ENCODE results near the gene PLEKHA3.

PLEKHA3 gene

DNA sequence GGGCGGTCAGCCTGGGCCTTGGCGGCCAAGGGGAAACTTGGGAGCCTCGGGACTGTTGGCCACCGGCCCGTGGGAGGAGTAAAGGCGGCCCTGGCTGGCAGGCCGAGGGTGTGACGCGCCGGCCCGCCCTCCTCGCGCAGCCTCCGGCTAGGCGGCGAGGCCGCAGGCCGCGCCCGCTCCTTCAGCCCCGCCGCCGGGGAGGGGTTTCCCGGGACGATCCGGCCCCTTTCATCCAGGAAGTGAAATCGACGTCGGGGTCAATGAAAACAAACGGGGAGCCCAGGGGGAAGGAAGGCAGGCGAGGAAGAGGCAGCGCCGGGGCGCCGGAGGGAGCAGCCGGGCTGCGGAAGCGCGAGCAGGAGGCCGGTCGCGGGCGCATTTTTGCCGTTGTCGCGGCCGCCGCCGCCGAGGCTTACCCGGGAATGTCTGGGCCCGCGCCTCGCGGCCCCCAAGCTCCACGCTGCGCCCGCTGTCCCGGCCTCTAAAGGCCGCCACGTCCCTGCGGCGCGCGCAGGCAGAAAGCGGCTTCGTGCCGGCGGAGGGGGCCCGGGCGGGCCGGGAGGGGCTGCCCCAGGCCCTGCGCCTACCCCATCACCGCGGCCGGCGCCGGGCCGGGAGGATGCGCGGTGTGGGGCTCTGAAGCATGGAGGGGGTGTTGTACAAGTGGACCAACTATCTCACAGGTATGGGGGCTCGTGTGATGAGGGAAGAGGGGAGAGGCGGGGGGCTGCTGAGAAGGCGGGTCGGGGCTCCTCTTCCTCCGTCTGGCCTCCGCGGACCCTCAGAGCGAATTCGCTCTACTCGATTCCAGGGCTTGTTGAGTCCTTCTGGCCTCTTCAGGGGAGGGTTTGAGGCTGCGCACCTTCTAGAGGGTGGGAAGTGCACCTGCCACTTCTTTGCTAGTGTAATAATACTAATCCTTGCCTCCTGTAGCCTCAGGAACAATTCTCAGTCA, at the start of gene PLEKHA3:
Gene PLEKHA3, plus strand, starts transcription at position 231 of the 955 bp plus-strand sequence. Its CDS starts 413 bp downstream, at position 644.
- peak within 1 kb of the TSS; percentile 93 for H3K9ac ChIP-seq (ENCODE audit: low read depth, low read length, poor library complexity, severe bottlenecking)
- peaks cover 71% of the 10 kb centered on the region for H3K79me2 ChIP-seq (ENCODE audit: insufficient read depth, low read length)
- H3K4me2 ChIP-seq (ENCODE audit: low read depth, low read length, poor library complexity, severe bottlenecking): peak within 1 kb of the TSS; percentile 77
- H3K4me3 ChIP-seq (ENCODE audit: low read length, poor library complexity, severe bottlenecking): peak within 1 kb of the TSS; percentile 90
- H4K20me1 ChIP-seq (ENCODE audit: insufficient read depth, low read length, poor library complexity, severe bottlenecking): peaks cover 48% of the 10 kb centered on the region
- no peaks in the 10 kb centered on the region for H3K9me3 ChIP-seq (ENCODE audit: insufficient read depth, low read depth, low read length)
- no peaks in the 10 kb centered on the region for H3K36me3 ChIP-seq (ENCODE audit: insufficient read depth, low read length)
- no peaks in the 10 kb centered on the region for H3K27me3 ChIP-seq (ENCODE audit: insufficient read depth, low read length, poor library complexity, severe bottlenecking)
- H3K4me1 ChIP-seq (ENCODE audit: insufficient read depth, low read length, poor library complexity, severe bottlenecking): peaks cover 62% of the 10 kb centered on the region
- peaks cover 9% of the 10 kb centered on the region; the same call in 1 of the 2 replicates for H3F3A ChIP-seq (ENCODE audit: low read depth)
- TF ChIP-seq CTCF (conservative IDR thresholded peaks at IDR 0.05; ENCODE audit: low read length): no peak
- no peak for TF ChIP-seq EZH2phosphoT487 (IDR thresholded peaks at IDR 0.05; ENCODE audit: borderline replicate concordance)
- H3K9me2 ChIP-seq (replicated peaks; ENCODE audit: low read depth, low read length): no peaks in the 10 kb centered on the region
- H2AFZ ChIP-seq (ENCODE audit: low read length): peak within 1 kb of the TSS; percentile 90

GRCh38 chr2:178436662-178437061, 43.6 kb upstream of the PLEKHA3 start:
- H3K9me2 ChIP-seq (replicated peaks; ENCODE audit: low read depth, low read length): no peaks in the 10 kb centered on the region
- no peak overlapping the region for H3K9ac ChIP-seq (ENCODE audit: low read depth, low read length, poor library complexity, severe bottlenecking)
- H3K27me3 ChIP-seq (ENCODE audit: insufficient read depth, low read length, poor library complexity, severe bottlenecking): no peaks in the 10 kb centered on the region
- TF ChIP-seq EZH2phosphoT487 (IDR thresholded peaks at IDR 0.05; ENCODE audit: borderline replicate concordance) (no peak), CTCF (conservative IDR thresholded peaks at IDR 0.05; ENCODE audit: low read length) (no peak)
- H2AFZ ChIP-seq (ENCODE audit: low read length): no peak overlapping the region
- no peaks in the 10 kb centered on the region for H3K79me2 ChIP-seq (ENCODE audit: insufficient read depth, low read length)
- no peaks in the 10 kb centered on the region for H3F3A ChIP-seq (ENCODE audit: low read depth)
- H3K4me1 ChIP-seq (ENCODE audit: insufficient read depth, low read length, poor library complexity, severe bottlenecking): no peaks in the 10 kb centered on the region
- no peaks in the 10 kb centered on the region for H3K9me3 ChIP-seq (ENCODE audit: insufficient read depth, low read depth, low read length)
- H3K36me3 ChIP-seq (ENCODE audit: insufficient read depth, low read length): peaks cover 85% of the 10 kb centered on the region
- no peak overlapping the region for H3K4me2 ChIP-seq (ENCODE audit: low read depth, low read length, poor library complexity, severe bottlenecking)
- H4K20me1 ChIP-seq (ENCODE audit: insufficient read depth, low read length, poor library complexity, severe bottlenecking): no peaks in the 10 kb centered on the region
- H3K4me3 ChIP-seq (ENCODE audit: low read length, poor library complexity, severe bottlenecking): no peak overlapping the region

DNA sequence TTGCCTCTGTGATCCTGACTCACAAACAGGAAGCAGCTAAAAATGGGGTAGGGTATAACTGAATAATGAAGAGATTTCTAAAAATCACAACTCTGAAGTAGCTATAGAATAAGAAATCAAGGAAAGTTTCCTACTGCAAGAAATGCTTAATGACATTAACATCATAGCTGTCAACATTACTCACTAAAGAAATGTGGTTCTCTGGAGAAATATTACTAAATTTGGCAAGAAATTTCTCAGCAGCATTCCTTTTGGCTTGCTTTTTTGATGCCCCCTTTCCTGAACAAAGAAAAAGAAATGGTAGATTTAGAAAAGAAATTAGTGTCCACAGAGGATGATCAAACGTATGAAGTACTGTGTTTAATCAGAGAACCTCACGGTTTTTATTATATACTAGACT, 38.8 kb upstream of the PLEKHA3 start:
- H3K9ac ChIP-seq (ENCODE audit: low read depth, low read length, poor library complexity, severe bottlenecking): no peak overlapping the region
- 0 out of 2 replicates have a peak, but pooled peaks cover 4% of the 10 kb centered on the region for H3K79me2 ChIP-seq (ENCODE audit: insufficient read depth, low read length)
- no peak overlapping the region for H3K4me3 ChIP-seq (ENCODE audit: low read length, poor library complexity, severe bottlenecking)
- H2AFZ ChIP-seq (ENCODE audit: low read length): no peak overlapping the region
- H3F3A ChIP-seq (ENCODE audit: low read depth): no peaks in the 10 kb centered on the region
- no peaks in the 10 kb centered on the region for H3K9me3 ChIP-seq (ENCODE audit: insufficient read depth, low read depth, low read length)
- TF ChIP-seq EZH2phosphoT487 (IDR thresholded peaks at IDR 0.05; ENCODE audit: borderline replicate concordance) (no peak), CTCF (conservative IDR thresholded peaks at IDR 0.05; ENCODE audit: low read length) (no peak)
- no peaks in the 10 kb centered on the region for H3K27me3 ChIP-seq (ENCODE audit: insufficient read depth, low read length, poor library complexity, severe bottlenecking)
- H3K4me1 ChIP-seq (ENCODE audit: insufficient read depth, low read length, poor library complexity, severe bottlenecking): no peaks in the 10 kb centered on the region
- H3K36me3 ChIP-seq (ENCODE audit: insufficient read depth, low read length): peaks cover 71% of the 10 kb centered on the region
- no peaks in the 10 kb centered on the region for H3K9me2 ChIP-seq (replicated peaks; ENCODE audit: low read depth, low read length)
- H3K4me2 ChIP-seq (ENCODE audit: low read depth, low read length, poor library complexity, severe bottlenecking): no peak overlapping the region
- no peaks in the 10 kb centered on the region for H4K20me1 ChIP-seq (ENCODE audit: insufficient read depth, low read length, poor library complexity, severe bottlenecking)
